H7 (cell line): ENCODE data around the gene TMEM154. TPM values are rescaled to one million over a fixed set of nuclear protein-coding genes. Genes with fewer than 3 reads are reported as not detected.

Source experiments
- DNase-seq: peaks from one replicate; pipeline ENCODE4 v3.0.0; 2012
- H3K27me3 ChIP-seq: 2 replicates; pipeline ENCODE4 v1.6.0; 2011; ENCODE audit warnings: mild to moderate bottlenecking, low read length; ENCODE audit not compliant: control insufficient read depth, insufficient read depth
- H3K36me3 ChIP-seq: replicated peaks from 2 replicates; pipeline ENCODE4 v1.5.1; 2011; ENCODE audit warnings: low read length; ENCODE audit not compliant: control insufficient read depth, insufficient read depth
- H3K4me3 ChIP-seq: 2 replicates; pipeline ENCODE4 v1.5.1; 2011; ENCODE audit warnings: low read depth, mild to moderate bottlenecking, control low read depth, low read length, moderate library complexity; ENCODE audit not compliant: insufficient read depth
- total RNA-seq: library from RNA; depleted of rRNA; stranded (reverse); fragments of >200 nt; shearing (Covaris generic); gene quantifications from 2 replicates; pipeline ENCODE4 v1.2.3, GENCODE V29; 2014

The TMEM154 gene
- total RNA-seq, 1 experiment from 2014 or later: 0.31 TPM

DNA sequence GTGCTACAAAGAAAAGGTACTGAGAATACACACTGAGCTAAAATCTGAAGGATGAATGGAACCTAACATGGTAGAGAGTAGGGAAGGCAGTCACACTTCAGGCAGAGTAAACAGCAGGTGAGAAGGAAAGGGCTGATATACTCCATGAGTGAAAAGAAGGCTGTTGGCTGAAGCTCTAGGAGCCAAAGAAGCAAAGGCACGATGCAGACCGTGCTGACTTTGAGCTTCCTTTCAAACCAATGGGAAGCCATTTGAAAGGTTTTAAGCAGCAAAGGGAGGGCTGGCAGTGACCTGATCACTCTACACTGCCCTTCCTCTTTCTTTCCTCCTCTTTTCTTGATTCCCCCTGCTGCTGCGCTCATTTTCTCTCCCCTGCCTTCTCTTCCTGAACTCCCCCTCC is 66.4 kb downstream of the TMEM154 start:
- H3K27me3 ChIP-seq: no peaks in the 10 kb centered on the region
- H3K36me3 ChIP-seq: no peaks in the 10 kb centered on the region
- H3K4me3 ChIP-seq: no peak overlapping the region
- no peak for DNase-seq

DNA sequence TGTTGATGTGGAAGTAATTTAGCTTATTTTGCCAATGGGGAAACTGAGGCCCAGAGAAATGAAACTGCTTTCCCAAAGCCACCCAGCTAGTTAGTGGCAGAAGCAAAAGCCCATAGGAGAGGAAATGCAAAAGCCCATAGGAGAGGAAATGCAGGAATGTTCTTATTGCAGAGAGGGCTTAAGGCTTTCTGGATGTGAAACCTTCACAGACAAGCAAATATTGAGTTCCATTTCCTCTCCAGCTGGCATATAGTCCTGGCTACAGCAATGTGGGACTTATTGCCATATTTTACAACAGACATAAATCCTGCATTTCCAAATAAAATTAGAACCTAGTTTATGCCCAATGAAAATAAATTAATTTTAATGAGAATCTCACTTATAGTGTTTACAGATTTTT is 69.7 kb downstream of the TMEM154 start:
- no peaks in the 10 kb centered on the region for H3K27me3 ChIP-seq
- H3K36me3 ChIP-seq: no peaks in the 10 kb centered on the region
- no peak overlapping the region for H3K4me3 ChIP-seq
- no peak for DNase-seq

DNA sequence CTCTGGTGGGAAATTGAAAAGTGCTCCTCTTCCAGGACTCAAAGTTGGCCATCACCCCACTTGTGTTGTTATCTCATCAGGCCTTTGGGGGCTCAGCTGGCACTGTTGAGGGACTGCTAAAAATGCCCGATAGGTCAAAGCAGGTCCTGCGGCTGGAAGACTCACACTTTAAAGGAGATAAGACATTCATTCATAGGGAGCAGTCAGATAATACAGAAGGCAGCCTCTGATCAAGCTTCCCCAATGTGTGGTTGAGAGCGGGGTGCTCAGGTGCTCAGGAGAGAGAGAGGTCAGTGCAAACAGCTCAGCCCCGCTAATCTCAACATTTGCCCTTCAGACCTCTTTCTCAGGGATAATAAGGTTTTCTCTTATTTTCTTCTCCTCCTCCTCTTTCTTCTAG is 70.3 kb downstream of the TMEM154 start:
- Histone ChIP-seq H3K27me3 (no peaks in the 10 kb centered on the region), H3K36me3 (no peaks in the 10 kb centered on the region), H3K4me3 (no peak overlapping the region)
- DNase-seq: no peak

DNA sequence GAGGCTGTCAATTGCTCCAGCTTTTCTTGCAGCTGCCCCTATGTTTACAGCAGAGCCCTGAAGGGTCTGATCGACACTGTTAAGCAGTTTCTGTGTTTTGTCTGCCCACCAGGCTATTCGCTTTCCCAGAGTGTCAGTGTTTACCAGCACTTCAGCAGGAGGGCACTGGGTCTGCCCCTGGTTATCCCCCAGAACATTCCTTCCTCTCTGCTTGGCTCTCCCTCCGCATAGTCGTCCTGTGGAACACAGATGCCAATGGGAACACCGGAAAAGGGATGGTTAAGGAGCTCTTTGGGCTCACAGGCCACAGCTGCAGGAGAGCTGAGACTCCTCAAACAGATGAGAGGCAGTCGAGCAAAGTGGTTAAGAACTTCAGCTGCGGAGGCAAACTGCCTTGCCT is 72.6 kb downstream of the TMEM154 start:
- H3K36me3 ChIP-seq: no peaks in the 10 kb centered on the region
- no peak for DNase-seq
- H3K4me3 ChIP-seq: no peak overlapping the region
- H3K27me3 ChIP-seq: no peaks in the 10 kb centered on the region

DNA sequence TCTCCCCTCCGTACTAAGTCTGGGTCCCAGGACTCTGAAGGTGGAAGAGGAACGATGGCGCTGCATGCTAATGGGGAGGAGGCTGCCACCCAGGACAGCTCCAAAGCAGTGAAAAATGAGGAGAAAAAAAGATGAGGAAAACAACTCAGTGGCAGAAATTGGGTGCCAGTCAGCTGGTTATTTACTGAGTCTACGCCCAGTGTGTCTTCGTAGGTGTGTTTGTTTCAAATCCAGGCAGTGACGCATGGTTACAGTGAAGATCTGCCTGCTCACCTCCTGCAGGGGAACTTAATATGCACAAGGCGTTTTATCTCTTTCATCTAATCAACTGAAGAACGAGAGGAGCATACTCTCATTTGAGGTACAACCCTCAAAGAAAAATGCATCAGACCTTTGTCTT is 73.0 kb downstream of the TMEM154 start:
- no peak for DNase-seq
- no peak overlapping the region for H3K4me3 ChIP-seq
- H3K27me3 ChIP-seq: no peaks in the 10 kb centered on the region
- no peaks in the 10 kb centered on the region for H3K36me3 ChIP-seq

DNA sequence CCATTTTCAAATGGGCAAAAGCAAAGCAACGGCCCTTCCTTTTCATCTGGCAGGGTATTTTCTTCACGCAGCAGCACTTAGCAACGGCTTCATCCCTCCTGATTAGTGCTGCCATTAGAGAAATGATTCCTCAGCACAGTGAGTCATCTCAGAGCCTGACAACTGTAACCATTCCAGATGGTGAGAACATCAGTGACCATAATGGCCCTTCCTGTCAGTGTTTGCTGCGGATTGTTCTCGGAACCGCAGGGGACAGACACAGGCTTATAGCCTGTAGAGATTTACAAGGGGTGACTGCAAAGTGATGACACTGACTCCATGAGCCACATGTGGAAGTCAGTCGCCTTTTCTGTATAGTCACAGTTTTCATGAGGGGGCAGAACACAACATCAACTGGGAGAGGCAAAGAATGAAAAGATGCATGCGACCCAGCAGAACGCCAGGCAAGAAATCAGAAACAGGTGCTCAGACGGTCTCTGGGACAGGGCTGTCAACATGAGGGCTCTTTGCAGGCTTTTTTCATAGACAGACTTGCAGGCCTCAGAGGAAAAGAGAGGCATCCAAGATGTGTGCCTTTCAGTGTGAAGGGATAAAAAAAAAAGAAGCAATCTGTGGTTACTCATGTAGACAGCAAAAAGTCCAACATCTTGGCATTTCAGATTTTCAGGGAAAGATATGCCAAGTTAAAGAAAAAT is 74.0 kb downstream of the TMEM154 start:
- DNase-seq: no peak
- H3K36me3 ChIP-seq: no peaks in the 10 kb centered on the region
- H3K4me3 ChIP-seq: no peak overlapping the region
- no peaks in the 10 kb centered on the region for H3K27me3 ChIP-seq

DNA sequence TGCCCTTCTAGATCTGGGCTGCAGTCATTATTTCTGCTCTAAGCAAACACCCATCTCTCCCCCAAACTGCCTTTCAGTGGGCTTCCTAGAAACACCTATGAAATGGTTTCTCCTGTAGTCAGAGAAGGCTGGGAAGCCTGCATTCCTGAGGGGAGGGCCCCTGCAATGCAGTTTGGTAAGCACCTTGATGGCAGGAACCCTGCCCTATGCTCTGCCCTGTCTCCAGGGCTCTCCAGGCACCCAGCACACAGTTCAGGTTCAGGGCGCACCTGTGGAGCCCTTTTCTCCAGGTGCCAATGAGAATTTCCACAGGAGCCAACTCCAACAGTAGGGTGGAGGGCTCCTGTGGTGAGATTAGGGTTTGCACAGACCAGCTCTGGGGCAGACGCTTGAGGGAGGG is 74.8 kb downstream of the TMEM154 start:
- DNase-seq: peak; percentile 19
- Histone ChIP-seq H3K36me3 (no peaks in the 10 kb centered on the region), H3K4me3 (no peak overlapping the region), H3K27me3 (no peaks in the 10 kb centered on the region)

DNA sequence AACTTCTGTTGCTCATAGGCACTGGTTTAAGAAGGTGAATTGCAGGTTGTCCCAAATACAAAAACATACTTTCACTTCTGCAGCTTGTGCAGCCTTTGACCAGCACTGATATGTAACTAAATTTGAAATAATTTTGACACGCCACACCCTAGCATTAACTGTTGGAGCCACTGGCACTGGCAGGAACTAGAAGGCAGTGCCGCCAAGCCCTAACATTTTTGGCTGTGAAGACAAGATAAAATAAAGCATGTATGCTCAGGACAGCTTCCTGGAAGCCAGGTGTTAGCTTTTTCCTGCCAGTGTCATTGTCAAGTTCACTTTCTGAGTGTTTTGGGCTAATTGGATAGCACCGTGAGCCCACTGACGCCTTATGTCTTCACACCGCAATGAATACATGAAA is 78.6 kb downstream of the TMEM154 start:
- Histone ChIP-seq H3K27me3 (no peaks in the 10 kb centered on the region), H3K4me3 (no peak overlapping the region), H3K36me3 (no peaks in the 10 kb centered on the region)
- DNase-seq: no peak

DNA sequence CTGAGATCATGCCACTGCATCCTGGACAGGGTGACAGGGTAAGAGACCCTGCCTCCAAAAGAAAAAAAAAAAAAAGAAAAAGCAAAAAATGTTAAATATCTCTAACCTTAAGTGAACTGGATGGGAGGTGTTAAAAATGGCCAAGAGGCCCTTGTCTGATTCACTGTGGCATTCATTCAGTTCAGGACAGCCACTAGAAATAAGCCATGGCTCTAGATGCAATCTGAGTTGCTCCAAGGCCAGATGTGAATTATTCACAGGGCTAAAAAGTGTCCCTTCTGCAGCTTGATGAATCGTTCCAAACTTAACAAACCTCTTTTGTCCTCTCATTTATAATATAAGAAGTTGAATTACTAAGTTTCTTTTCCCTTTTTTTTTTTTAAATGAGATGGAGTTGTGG is 80.2 kb downstream of the TMEM154 start:
- no peak for DNase-seq
- Histone ChIP-seq H3K36me3 (no peaks in the 10 kb centered on the region), H3K4me3 (no peak overlapping the region), H3K27me3 (no peaks in the 10 kb centered on the region)

DNA sequence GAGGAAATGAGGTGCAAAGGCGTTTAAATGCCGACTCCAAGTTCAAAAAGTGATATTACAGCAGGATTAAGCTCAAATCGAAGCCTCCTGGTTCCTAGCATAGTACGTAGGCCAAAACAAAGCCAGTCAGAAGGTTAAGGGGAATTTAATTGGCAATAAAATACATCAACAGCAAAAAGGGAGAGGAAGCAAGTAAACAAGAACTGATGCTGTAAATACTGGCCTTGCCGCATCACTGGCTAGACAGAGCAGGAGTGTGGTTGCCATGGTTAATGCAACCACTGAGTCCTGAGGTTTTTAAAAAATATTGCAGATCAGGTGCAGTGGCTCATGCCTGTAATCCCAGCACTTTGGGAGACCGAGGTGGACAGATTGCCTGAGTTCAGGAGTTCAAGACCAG is 80.7 kb downstream of the TMEM154 start:
- H3K27me3 ChIP-seq: no peaks in the 10 kb centered on the region
- H3K36me3 ChIP-seq: no peaks in the 10 kb centered on the region
- no peak for DNase-seq
- H3K4me3 ChIP-seq: no peak overlapping the region

DNA sequence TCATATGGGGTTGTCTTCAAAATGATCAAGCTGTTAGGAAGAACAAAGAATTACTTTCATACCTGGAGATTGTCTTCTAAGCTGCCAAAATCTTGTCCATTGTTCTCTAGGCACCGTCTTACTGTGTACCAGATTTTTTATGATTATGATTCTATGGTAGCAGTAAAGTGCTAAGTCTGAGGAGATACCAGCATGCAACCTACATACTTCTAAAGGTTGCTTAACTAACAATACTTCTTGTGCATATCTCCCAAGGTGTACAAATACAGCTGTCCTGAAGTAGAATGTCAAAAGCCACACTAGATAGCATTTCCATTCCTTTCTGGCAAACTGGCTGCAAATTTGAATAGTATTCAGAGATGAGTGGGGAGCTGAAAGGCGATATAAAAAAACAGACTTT is 81.3 kb downstream of the TMEM154 start:
- Histone ChIP-seq H3K36me3 (no peaks in the 10 kb centered on the region), H3K27me3 (no peaks in the 10 kb centered on the region), H3K4me3 (no peak overlapping the region)
- no peak for DNase-seq

DNA sequence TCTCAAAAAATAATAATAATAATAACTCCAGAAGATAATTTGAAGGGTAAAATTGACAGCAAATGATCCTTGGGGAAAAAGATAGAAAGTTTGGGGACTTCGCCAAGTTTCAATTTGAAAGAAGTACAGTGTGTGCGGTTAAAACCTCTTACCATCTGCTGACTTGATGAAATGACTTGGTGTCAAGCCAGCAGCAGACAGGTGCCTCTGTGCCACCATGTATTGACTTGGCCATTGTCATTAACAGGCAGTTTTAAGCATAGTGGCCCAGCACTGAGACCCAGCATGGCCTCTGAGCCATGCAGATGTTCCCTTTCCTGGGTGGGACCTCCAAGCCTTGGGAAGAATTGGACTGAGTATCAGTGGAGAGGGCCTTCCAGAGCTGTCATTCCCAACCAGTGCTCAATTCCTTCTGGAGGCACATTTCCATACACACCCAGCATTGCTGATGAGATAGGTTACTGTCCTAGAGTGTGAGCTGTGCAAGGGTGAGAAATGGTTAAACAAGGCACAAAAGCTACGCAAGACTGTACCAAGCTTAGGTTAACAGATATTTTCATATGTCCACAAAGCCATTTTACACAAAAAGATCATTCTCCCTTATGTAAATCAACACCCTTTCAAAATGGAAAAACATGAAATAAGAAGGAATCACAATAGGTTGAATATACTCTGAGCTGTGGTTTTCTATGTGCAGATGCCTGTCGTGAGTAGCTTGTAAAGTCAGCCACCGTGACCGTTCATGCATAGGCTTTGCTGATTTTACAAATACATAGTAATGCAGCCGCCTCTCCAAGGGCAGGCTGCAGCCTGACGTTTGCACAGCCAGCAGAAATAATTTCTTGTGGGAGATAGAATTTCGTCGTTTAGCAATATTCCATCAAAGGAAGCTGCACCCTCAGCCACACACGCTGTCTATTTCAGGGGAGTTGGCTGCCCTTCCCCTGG is 84.5 kb downstream of the TMEM154 start:
- no peaks in the 10 kb centered on the region for H3K27me3 ChIP-seq
- DNase-seq: no peak
- no peak overlapping the region for H3K4me3 ChIP-seq
- H3K36me3 ChIP-seq: no peaks in the 10 kb centered on the region

DNA sequence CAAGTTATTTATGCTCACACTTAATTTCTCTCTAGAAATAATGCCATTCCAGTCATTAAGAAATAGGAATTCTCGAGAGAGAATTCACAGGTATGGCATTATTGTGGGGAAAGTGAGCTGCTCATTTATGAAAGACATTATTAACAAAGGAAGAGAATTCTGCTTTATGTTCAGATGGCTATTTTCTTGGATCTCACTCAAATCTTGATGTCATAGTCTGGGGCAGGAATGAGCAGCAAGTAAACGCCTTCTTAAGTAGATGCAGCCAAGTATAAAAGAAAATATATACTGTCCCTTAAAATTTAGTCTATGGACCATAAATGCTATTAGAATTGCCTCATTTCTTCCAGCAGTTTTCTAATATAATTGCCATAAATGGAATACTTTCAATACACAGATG is 85.7 kb downstream of the TMEM154 start:
- Histone ChIP-seq H3K36me3 (no peaks in the 10 kb centered on the region), H3K4me3 (no peak overlapping the region), H3K27me3 (no peaks in the 10 kb centered on the region)
- no peak for DNase-seq

DNA sequence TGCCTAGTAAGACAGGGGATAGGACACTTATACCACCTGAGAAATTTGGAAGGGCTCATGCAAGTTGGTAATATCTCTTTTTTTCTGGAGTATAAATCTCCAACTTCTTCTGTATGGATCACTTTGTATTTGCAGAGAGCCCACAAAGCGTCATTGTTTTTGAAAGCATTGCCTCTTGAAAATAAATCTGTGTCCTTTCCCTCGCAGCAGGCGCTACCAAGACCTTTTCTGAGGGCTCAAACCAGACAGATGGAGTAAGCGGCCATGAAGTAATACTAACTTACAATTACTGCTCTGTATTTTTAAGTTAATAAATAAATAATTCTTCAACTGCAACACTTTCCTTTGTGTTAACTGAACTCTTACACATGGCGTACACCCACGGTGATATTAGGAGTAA is 87.9 kb downstream of the TMEM154 start:
- no peaks in the 10 kb centered on the region for H3K36me3 ChIP-seq
- H3K4me3 ChIP-seq: no peak overlapping the region

DNA sequence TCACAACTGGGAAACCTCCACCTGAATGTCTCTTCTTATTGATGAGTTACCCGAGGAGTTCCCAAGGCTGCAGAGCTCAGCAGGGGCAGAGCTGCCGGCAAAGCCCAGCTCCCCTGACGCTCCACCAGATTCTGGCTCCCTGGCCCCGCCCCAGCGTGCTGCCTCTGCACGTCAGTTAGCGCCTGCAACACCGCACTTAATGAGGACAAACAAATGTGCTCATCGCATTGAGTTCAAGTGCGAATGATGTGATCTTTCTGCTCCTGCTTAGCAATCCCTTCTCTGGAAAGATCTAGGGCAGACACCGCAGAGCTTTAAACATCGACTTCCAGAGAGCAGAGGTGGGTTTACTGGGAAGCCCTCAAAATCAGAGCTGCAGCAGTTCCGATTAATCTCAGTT is 88.4 kb downstream of the TMEM154 start:
- no peak overlapping the region for H3K4me3 ChIP-seq
- peak; percentile 72 for DNase-seq
- no peaks in the 10 kb centered on the region for H3K27me3 ChIP-seq

More for the DNA sequence above, 87.9 kb downstream of the TMEM154 start:
- no peaks in the 10 kb centered on the region for H3K27me3 ChIP-seq
- no peak for DNase-seq

More for the DNA sequence above, 88.4 kb downstream of the TMEM154 start:
- no peaks in the 10 kb centered on the region for H3K36me3 ChIP-seq
